Stimulated activated CD8-positive, alpha-beta memory T cell treated with anti-CD3 and anti-CD28 coated beads, Interleukin-7, amount 100 ng/mL, for 4 hours (primary cell): ENCODE results near the gene MEI4.
"Not testable (repeated sequence)": the region's sequence is repeated elsewhere in the genome, so short reads cannot be mapped to it uniquely, and the experiment has no call there.

Experiments
- DNase-seq, 2 donors: peaks; one replicate each; pipeline ENCODE4 v3.0.0-alpha.2; 2020; ENCODE audit warnings: low read depth in 2 of 2

MEI4 gene

DNA sequence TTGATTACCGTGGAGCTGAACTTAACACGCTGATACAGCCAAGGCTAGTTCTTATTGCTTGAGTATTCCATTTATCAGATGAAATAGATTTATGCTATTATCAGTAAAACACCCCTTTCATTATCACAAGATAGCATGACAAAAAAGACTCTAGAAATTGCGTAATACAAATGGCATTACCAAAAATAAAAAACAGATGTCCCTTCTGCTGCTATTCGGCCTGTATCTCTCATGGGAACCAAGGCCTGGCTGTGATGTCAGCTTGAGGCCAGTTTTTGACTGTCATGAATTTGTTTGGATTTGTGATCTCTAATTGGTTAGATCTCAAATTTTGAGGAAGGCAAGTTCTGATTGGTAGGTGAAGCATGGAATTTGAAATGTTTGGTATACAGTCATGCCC, 25.2 kb downstream of the MEI4 start:
- no peak for DNase-seq

DNA sequence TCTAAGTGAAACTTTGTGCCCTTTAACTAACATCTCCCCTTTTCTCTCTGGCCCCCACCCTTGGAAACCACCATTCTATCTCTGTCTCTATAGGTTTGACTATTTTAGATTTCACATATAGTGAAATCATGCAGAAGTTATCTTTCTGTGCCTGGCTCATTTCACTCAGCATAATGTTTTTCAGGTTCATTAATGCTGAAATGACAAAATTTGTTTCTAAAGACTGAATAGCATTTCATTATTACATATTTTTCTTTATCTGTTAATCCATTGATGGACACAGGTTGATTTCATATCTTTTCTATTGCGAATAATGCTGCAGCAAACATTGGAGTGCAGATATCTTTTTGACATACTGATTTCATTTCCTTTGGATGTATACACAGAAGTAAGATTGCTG, 30.7 kb downstream of the MEI4 start:
- no peak for DNase-seq

DNA sequence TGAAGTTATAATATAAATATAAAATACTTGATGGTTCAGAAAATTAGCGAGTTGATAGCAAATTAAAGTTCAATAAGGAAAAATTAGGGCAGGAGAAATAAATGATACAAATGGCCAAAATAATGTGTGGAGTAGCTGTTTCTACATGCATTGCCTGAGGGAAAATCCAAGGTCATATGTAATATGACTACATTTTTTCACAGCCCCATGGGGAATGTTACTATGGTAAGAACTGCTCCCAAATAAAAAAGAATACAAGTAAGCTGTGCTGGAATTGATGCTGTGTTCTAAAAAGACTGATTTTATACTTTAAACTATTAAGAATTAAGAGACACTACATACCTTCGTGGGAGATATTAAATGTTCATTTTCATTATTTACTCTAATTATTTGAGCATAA, 34.1 kb downstream of the MEI4 start:
- DNase-seq: no peak

DNA sequence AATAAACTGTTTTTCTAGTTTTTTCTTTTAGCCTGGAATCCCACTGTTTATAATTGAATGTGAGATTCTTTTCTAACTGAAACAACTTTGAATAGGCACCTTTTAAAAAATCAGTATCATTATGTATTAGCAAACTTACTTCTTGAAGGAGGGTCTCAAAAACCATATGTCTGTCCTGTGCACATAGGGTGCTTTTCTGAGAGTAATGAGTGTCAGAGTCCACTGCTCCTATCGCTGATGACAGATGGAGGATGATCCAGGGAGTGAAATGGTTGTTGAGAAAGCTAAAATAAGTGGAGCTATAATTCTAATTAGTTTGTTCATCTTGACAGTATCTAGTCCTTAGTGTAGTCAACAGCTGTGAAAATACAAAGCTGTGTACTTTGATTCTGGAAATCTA, 35.8 kb downstream of the MEI4 start:
- DNase-seq: no peak

DNA sequence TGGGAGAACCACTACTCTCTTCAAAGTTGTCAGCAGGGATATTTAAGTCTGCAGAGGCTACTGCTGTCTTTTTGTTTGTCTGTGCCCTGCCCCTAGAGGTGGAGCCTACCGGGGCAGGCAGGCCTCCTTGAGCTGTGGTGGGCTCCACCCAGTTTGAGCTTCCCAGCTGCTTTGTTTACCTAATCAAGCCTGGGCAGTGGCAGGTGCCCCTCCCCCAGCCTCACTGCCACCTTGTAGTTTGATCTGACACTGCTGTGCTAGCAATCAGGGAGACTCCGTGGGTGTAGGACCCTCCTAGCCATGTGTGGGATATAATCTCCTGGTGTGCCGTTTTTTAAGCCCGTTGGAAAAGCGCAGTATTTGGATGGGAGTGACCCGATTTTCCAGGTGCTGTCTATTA, 47.3 kb downstream of the MEI4 start:
- not testable (repeated sequence) for DNase-seq

DNA sequence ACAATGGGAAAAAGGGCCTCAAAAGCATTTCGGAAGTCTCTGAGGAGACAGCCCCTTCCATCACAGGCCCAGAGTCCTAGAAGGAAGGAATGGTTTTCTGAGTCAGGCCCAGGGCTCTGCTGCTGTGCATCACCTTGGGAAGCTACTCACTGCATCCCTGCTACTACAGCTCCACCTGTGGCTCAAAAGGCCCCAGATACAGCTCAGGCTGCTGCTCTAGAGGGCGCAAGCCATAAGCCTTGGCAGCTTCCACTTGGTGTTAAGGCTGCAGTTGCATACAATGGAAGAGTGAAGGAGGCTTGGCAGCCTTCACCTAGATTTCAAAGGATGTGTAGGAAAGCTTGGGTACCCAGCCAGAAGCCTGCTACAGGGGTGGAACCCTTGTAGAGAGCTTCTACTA, 54.8 kb downstream of the MEI4 start:
- no peak for DNase-seq

DNA sequence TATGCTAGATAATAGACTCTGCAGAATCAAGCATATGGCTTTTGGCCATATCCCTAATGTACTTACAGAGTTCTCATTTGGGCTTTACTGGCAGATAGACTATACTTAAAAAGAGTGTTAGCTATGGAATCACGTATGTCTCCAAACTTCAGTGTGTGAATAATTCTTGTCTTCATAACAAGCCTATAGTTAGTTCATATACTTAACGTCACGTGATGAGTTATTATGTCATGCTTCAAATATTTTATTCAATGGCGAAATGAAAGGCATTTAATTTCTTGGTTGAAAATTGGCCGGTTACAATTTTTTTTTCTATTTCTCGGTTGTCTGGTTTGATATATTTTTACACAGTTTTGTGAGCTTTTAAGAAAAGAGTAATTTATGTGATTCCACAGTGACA, 62.7 kb downstream of the MEI4 start:
- no peak for DNase-seq

DNA sequence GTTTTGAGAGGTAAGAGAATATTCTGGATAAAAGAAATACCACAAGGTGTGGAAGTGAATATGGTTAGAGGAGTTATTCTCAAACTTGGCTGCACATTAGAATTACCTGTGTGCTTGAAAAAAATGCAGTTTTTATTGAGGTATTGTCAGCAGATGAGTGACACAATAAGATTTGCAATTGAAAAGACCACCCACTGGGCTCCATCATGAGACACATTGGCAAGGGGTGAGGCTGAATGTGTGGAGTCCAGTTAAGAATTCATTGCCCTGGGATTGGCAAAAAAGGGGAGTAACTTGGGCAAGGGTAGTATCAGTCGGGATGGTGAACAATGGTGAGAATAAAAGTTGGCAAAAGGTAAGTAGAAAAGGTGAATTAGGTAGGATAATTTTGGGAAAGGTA, 63.5 kb downstream of the MEI4 start:
- no peak for DNase-seq

DNA sequence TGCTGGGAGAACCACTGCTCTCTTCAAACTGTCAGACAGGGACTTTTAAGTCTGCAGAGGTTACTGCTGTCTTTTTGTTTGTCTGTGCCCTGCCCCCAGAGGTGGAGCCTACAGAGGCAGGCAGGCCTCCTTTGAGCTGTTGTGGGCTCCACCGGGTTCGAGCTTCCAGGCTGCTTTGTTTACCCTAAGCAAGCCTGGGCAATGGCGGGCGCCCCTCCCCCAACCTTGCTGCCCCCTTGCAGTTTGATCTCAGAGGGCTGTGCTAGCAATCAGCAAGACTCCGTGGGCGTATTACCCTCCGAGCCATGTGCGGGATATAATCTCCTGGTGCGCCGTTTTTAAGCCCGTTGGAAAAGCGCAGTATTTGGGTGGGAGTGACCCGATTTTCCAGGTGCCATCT, 83.2 kb downstream of the MEI4 start:
- DNase-seq: not testable (repeated sequence)

DNA sequence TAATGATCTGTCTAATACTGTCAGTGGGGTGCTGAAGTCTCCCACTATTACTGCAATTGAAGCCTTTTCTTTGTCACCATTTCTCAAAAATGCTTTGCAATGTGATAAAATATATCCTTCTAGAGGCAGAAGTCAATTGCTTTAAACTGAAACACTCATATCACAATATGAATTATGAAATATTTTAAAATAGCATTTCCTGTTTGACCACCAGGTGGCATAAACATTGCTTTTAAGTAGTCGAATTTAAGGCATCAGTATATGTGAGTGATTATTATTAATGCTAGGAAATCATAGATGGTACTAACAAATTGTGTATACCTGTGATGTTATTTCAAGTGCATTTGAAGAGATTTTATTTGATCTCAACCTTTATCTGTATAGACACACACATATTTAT, 87.5 kb downstream of the MEI4 start:
- no peak for DNase-seq

DNA sequence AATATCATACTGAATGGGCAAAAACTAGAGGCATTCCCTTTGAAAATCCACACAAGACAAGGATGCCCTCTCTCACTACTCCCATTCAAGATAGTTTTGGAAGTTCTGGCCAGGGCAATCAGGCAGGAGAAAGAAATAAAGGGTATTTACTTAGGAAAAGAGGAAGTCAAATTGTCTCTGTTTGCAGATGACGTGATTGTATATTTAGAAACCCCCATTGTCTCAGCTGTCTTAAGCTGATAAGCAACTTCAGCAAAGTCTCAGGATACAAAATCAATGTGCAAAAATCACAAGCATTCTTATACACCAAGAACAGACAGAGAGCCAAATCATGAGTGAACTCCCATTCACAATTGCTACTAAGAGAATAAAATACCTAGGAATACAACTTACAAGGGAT, 99.3 kb downstream of the MEI4 start:
- DNase-seq: not testable (repeated sequence)

DNA sequence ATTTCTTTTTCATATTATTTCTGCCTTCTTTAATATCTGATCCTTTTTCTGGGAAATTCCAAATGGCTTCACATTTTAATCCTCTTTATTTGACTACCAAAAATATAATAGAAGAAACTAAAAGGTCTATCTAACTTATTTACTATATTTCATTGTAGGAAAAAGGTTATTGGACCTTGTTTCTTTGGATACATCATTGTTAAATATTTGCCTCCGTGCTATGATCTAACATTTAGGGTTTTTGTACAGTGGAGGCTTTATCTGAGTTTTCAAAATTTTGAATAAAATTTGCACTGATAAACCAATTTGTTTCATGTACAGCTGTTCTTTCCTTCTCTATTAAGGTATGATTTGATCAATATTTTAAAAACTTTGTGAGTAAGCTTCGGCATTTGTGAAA, 109.5 kb downstream of the MEI4 start:
- DNase-seq: no peak

DNA sequence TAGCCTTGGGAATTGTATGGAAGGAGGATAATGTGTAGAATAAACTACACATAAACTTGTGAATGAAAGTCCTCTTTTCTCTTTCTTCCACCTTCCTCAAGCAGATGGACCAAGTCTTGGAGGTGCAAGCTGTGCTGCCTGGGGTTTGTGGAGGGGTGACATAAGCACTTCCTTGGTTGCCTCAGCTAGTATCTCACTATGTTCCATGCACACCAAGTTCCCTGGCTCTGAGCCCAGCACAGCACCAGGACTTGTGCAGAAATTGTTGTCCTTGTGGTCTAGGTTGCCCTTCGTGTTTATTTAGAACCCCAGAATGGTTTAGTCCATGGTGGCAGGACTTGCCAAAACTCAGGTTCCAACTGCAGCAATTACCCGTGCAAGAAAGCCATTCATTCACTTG, 110.3 kb downstream of the MEI4 start:
- DNase-seq: no peak

DNA sequence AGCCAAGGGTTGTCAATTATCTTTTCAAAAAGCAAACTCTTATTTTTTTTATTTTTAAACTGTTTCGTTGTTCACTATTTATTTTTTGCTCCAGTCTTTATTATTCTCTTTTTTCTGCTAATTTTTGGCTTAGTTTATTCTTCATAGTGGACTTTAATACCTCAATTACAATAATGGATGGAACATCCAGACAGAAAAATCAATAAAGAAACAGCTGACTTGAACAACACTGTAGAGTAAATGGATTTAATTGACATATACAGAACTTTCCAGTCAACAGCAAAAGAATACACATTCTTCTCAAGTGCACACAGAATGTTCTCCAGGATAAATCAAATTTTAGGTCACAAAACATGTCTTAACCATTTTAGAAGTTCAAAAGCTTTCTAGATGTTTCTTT, 111.5 kb downstream of the MEI4 start:
- DNase-seq: no peak

DNA sequence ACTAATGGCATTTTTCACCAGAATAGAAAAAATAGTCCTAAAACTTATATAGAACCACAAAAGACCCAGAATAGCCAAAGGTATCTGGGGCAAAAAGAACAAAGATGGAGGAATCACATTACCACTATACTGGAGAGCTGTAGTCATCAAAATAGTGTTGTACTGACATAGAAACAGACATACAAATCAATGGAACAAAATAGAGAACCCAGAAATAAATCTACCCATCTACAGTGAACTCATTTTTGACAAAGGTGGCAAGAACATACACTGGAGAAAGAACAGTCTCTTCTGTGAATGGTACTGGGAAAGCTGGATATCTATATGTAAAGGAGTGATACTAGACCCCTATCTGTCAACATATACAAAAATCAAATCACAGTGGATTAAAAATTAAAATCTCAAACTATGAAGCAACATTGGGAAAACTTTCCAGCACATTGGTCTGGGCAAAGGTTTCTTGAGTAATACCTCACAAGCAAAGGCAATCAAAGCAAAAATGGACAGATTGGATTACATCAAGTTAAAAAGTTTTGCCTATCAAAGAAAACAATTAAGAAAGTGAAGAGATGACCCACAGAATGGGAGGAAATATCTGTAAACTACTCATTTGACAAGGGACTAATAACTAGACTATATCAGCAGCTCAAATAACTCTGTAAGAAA, 120.5 kb downstream of the MEI4 start:
- DNase-seq: no peak

DNA sequence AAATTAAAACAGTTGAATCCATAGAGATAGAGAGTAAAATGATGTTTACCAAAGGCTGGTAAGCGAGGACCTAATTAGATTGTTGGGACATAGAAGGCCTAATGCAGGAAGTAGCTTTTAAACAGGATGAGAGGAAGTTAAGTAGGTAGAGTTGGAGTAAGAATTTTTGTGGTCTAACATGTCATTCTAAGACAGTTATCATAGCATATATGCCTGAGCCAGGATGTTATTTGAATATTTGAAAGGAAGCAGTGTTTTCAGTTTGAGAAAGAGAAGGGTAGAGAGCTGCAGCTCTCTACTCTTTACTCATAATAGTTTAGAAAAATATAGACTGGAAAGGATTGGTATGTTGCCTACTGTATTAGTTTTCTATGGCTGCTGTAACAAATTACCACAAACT, 121.6 kb downstream of the MEI4 start:
- DNase-seq: no peak

DNA sequence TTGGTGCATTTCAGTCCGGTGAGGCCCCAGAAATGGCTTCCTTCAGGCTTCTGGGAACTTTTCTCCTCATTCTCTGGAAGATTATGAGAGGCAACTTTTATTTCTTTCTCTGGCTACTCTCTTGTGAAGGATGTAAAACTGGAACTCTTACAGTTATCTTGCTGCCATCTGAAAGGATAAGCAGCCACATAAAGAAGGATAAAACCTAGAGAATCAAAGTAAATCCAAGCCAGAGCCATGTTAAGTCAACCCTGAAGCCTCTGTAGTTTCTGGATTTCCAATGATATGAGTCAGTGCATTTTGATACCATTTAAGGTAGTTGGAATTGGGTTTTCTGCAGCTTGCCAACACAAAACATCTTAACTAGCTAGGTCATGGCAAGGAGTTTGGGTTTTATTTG, 123.6 kb downstream of the MEI4 start:
- no peak for DNase-seq

DNA sequence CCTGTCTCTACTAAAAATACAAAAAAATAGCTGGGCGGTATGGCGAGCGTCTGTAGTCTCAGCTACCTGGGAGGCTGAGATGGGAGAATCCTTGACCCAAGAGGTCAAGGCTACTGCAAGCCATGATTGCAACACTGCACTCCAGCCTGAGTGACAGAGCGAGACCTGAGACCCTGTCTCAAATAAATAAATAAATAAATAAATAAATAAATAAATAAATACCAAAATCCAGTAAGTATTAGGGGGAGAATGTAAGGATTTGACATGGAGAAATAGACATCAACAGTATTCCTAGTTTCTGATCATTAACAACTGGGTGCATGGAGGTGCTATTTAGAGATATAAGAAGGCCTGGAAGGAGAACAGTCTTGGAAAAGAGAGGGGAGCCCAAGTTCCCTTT, 125.7 kb downstream of the MEI4 start:
- no peak for DNase-seq

DNA sequence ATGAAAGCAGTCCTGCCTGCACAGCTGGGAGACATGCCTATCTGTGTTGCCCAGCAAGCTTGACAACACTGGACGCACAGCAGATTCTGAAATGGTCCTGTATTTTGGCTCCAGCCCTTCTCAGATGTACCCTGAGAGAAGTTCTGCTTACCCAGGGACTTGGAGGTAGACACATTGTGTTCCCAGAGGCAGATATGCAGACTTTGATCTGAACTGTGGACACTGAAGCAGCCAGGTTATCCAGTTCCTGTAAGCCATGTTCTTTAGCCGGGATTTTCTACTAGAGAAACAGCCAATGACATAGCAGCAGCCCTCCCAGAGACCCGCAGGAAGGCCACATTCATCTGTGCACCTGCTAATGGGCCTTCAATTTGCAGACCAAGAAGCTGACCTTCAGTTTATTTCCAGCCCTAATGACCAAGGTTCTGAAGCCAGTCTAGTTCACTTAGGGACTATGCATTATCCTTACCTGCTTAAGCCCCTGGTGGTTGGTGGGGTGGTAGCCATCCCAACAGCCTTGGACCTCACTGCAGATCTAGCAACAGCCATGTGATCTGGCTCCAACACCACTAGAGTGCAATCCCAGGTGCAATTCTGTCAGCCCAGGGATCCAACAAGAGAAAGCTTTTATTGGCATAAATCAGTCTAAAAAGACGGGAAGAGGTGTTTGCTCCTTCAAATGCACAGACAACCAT, 134.2 kb downstream of the MEI4 start:
- DNase-seq: no peak

DNA sequence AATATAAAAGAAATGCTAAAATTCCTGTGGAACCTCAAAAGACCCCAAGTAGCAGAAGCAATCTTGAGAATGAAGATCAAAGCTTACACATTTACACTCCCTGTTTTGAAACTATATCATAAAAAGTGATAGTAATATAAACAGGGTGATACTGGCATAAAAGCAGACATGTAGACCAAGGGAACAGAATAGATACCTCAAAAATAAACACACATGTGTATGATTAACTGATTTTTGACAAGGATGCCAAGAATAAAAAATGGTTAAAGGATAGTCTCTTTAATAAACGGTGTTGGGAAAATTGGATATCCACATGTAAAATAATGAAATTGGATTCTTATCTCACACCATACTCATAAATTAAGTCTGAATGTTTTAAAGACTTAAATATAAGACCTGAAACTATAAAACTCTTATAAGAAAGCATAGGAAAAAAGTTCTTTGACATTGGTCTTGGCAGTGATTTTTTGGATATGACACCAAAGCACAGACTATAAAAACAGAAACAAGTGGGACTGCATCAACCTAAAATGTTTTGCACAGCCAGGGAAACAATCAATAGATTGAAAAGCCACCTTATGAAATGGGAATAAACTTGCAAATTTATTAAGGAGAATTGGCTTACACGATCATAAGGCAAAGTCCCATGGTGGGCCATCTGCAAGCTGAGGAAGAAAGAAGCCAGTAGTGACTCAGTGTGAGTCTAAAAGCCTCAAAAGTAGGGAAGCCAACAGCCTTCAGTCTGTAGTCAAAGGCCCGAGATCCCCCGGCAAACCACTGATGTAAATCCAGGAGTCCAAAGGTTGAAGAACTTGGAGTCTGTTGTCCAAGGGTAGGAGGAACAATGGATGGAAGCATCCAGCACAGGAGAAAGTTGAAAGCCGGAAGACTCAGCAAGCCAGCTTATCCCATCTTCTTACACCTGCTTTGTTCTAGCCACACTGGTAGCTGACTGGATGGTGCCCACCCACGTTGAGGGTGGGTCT, 144.3 kb downstream of the MEI4 start:
- no peak for DNase-seq

DNA sequence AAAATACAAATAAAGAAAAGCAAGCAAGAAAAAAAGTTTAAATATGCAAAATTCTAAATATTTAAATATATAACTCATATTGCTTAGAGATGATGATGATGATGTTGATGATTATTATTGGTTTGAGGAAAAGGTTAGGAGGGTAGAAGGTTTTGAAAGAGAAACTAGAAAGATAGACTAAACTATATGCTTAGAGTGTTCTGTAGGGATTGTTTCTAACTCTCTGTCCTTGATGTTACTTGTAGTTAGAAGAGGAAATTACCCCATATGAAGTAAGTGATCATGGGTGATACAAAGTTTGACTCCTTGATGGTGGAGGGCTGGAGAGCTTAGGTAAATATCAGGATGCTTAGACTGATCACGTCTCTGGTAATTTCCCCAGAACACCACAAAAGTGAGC, 159.5 kb downstream of the MEI4 start:
- no peak for DNase-seq

DNA sequence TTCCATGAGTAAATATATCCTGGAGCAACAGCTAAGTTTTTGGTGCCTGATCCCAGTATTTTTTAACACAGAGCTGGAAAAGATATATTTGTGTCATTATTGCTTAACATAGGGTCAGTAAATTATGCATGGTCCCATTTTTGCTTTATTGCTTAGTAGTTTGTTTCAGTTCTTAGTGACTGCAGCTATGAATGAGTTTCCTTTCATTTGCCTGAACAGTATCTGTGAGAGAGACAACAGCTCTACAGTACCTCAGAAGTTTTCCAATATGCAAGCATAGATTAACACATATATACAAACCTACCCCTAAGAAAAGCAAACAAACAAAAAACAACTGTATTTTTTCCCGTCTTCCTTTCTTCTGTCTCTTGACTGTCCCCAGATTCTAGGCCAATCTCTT, 160.3 kb downstream of the MEI4 start:
- DNase-seq: no peak

DNA sequence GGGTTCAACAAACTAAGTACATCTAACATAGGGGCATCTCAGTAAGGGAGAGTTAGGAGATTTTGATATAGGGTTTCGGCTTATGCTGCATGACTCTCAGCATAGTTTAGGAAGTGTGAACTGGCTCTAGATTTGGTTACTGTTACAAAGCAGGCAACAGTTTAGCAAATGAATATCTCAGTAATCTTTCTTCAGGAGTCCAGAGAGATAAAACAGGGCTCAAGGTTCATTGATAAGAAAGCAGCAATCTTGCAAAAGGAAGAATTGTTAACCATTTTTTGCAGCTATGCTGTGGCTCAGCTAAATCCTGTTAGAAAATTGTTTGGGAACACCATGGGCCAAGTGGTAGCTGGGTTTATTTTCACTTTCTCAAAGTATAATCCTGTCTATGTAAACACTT, 161.3 kb downstream of the MEI4 start:
- DNase-seq: no peak
